B cell (primary cell): ENCODE results near the gene TEDC1. TPM values are rescaled to one million over a fixed set of nuclear protein-coding genes. Genes with fewer than 3 reads are reported as not detected.

Source experiments
- ATAC-seq: fragments of 200-7000 bp; cut with Tn5 transposase; one replicate; pipeline ENCODE4 v1.10.0; 2021; ENCODE audit warnings: low read depth, mild to moderate bottlenecking, moderate number of reproducible peaks, moderate library complexity
- CTCF ChIA-PET: fragments of 350-600 bp; sonication (Branson Sonifier 250); formaldehyde crosslinking; loops from one replicate; lab custom pipeline; 2021; ENCODE audit warnings: antibody characterized with exemption, inconsistent platforms; lab: Charles Lee
- POLR2A ChIA-PET: fragments of 350-600 bp; sonication (Branson Sonifier 250); formaldehyde crosslinking; loops from one replicate; lab custom pipeline; 2021; ENCODE audit warnings: antibody characterized with exemption; lab: Charles Lee
- DNase-seq: peaks from one replicate; pipeline ENCODE4 v3.0.0; 2013
- H2AFZ ChIP-seq: 2 replicates; pipeline ENCODE4 v1.6.1; 2012; ENCODE audit warnings: mild to moderate bottlenecking, low read depth, low read length; ENCODE audit not compliant: insufficient read depth, poor library complexity, severe bottlenecking
- H3K27ac ChIP-seq, 2 donors: 1 replicate in 1 of 2; 2 replicates in 1 of 2; pipeline ENCODE4 v1.5.1; 2012 to 2013; ENCODE audit warnings: low read length in 2 of 2, mild to moderate bottlenecking in 2 of 2, moderate library complexity in 1 of 2
- H3K27me3 ChIP-seq, 4 experiments: fragments of 200-600 bp in 1 of 4; sonication (generic) in 1 of 4; replicated peaks in 1 of 4; 1 replicate in 2 of 4; 2 replicates in 2 of 4; pipeline versions ENCODE4 v1.6.1 to v1.7.0; 2013 to 2016; ENCODE audit warnings: low read length in 3 of 4, mild to moderate bottlenecking in 2 of 4, mixed read lengths in 1 of 4, moderate library complexity in 1 of 4; ENCODE audit not compliant: insufficient read depth in 4 of 4, control insufficient read depth in 3 of 4; ENCODE audit errors: control extremely low read depth in 1 of 4
- H3K36me3 ChIP-seq, 2 experiments: replicated peaks in 1 of 2; 1 replicate in 1 of 2; 2 replicates in 1 of 2; pipeline versions ENCODE4 v1.6.1 to v1.7.1; 2013; ENCODE audit warnings: low read length in 1 of 2; ENCODE audit not compliant: insufficient read depth in 2 of 2, control insufficient read depth in 1 of 2; ENCODE audit errors: control extremely low read depth in 1 of 2, extremely low read depth in 1 of 2
- H3K4me1 ChIP-seq, 2 donors: fragments of 200-600 bp in 1 of 2; sonication (generic) in 1 of 2; 1 replicate in 1 of 2; 2 replicates in 1 of 2; pipeline versions ENCODE4 v1.5.1 to v1.6.1; 2013 to 2017; ENCODE audit warnings: low read length in 2 of 2; ENCODE audit not compliant: control insufficient read depth in 2 of 2, insufficient read depth in 2 of 2
- H3K4me2 ChIP-seq: replicated peaks from 2 replicates; pipeline ENCODE3; 2012; ENCODE audit warnings: mild to moderate bottlenecking, low read depth, low read length; ENCODE audit not compliant: poor library complexity, severe bottlenecking
- H3K4me3 ChIP-seq, 5 experiments: fragments of 200-600 bp in 1 of 5; sonication (generic) in 1 of 5; 1 replicate in 3 of 5; 2 replicates in 2 of 5; pipeline versions ENCODE4 v1.5.1 to v1.7.0; 2011 to 2016; ENCODE audit warnings: low read length in 4 of 5, mild to moderate bottlenecking in 4 of 5, low read depth in 2 of 5, control low read depth in 1 of 5, moderate library complexity in 1 of 5; ENCODE audit not compliant: insufficient read depth in 1 of 5; ENCODE audit errors: control extremely low read depth in 1 of 5, extremely low read depth in 1 of 5
- H3K79me2 ChIP-seq: fragments of 200-600 bp; sonication (generic); one replicate; pipeline ENCODE4 v1.6.0; 2016; ENCODE audit warnings: low read length; ENCODE audit not compliant: control insufficient read depth, insufficient read depth
- H3K9ac ChIP-seq: fragments of 200-600 bp; sonication (generic); 2 replicates; pipeline ENCODE4 v1.6.1; 2017; ENCODE audit warnings: mild to moderate bottlenecking, low read length, moderate library complexity
- H3K9me3 ChIP-seq, 3 donors: one replicate each; pipeline versions ENCODE4 v1.6.1 to v1.7.1; 2013; ENCODE audit warnings: low read length in 2 of 3; ENCODE audit not compliant: control insufficient read depth in 2 of 3, insufficient read depth in 1 of 3; ENCODE audit errors: control extremely low read depth in 1 of 3
- H4K20me1 ChIP-seq: 2 replicates; pipeline ENCODE4 v1.6.0; 2012; ENCODE audit warnings: mild to moderate bottlenecking, low read length; ENCODE audit not compliant: insufficient read depth, control insufficient read depth, poor library complexity, severe bottlenecking
- H3K27ac Mint-ChIP-seq: one replicate; pipeline ENCODE4 v1.8.0; 2021; ENCODE audit warnings: mixed read lengths
- H3K27me3 Mint-ChIP-seq: one replicate; pipeline ENCODE4 v1.8.0; 2021; ENCODE audit warnings: mixed read lengths
- H3K4me1 Mint-ChIP-seq: one replicate; pipeline ENCODE4 v1.8.0; 2021; ENCODE audit warnings: mixed read lengths
- H3K4me3 Mint-ChIP-seq: one replicate; pipeline ENCODE4 v1.8.0; 2021; ENCODE audit warnings: mixed read lengths
- H3K9me3 Mint-ChIP-seq: one replicate; pipeline ENCODE4 v1.8.0; 2022; ENCODE audit warnings: mixed read lengths; ENCODE audit not compliant: insufficient read depth
- CTCF ChIP-seq: fragments of 200-600 bp; IDR thresholded peaks from one replicate; pipeline ENCODE4 v1.8.0; 2022; ENCODE audit warnings: antibody characterized with exemption, mild to moderate bottlenecking
- EZH2 ChIP-seq: IDR thresholded peaks from 2 replicates; pipeline ENCODE4 v1.6.1; 2012; ENCODE audit warnings: borderline replicate concordance, low read depth, mild to moderate bottlenecking, moderate library complexity, low read length; ENCODE audit not compliant: insufficient read depth, poor library complexity, severe bottlenecking
- WGBS: methylation state at CpG from one replicate; pipeline ENCODE4 v1.1.5; 2013; ENCODE audit warnings: missing lambda C conversion rate; ENCODE audit not compliant: insufficient coverage; 5-methylcytosine and 5-hydroxymethylcytosine counted together
- intact Hi-C: fragments of 100-400 bp; cut with micrococcal nuclease; formaldehyde crosslinking; loops from one replicate; pipeline ENCODE4 v1.10.0; 2022
- polyA plus RNA-seq: library from polyadenylated mRNA; depleted of rRNA; stranded (reverse); fragments of >200 nt; gene quantifications from 2 replicates; pipeline ENCODE4 v1.2.3, GENCODE V29; 2012
- total RNA-seq, 2 donors: library from RNA; stranded (reverse); fragments of 120-200 nt in 1 of 2; gene quantifications; 1 replicate in 1 of 2; 2 replicates in 1 of 2; pipeline versions ENCODE4 v1.2.3 to v1.2.4, GENCODE V29; 2013 to 2022

The TEDC1 gene
- total and polyA plus RNA-seq, 2 donors (not counting 1 experiment from before 2014, with no cell fraction given), result 19.7 to 22.2 TPM

- no peaks in the 10 kb centered on the region for H3K27me3 Mint-ChIP-seq
- WGBS, result 92% methylated on average over 25 of the region's 26 CpGs
- ATAC-seq, result no peak
- POLR2A ChIA-PET, result no interaction called here
- no peak for DNase-seq
- Histone ChIP-seq H3K27ac (no peak overlapping the region), H3K4me2 (no peak overlapping the region), H3K36me3 (peaks cover 0 to 20% of the 10 kb centered on the region in 2 experiments), H4K20me1 (peaks cover 41% of the 10 kb centered on the region), H2AFZ (no peak overlapping the region), H3K9me3 (no peaks in the 10 kb centered on the region), H3K4me3 (no peak overlapping the region), H3K4me1 (no peaks in the 10 kb centered on the region), H3K9ac (no peak overlapping the region), H3K27me3 (no peaks in the 10 kb centered on the region), H3K79me2 (peaks cover 48% of the 10 kb centered on the region)
- no peak overlapping the region for H3K4me3 Mint-ChIP-seq
- no peak for TF ChIP-seq EZH2
- TF ChIP-seq CTCF, result no peak
- no peaks in the 10 kb centered on the region for H3K4me1 Mint-ChIP-seq
- no peaks in the 10 kb centered on the region for H3K9me3 Mint-ChIP-seq
- no peak overlapping the region for H3K27ac Mint-ChIP-seq
- CTCF ChIA-PET, result interaction anchor here (0.9 kb wide), 1 partner anchor 44 kb away, joined by 3 read pairs; no protein-coding TSS in a partner anchor
- intact Hi-C loops, result no loop called here
Measured at GRCh38 chr14:105445901-105446845, 44.9 kb upstream of the TEDC1 start.

- Histone ChIP-seq H2AFZ (no peak overlapping the region), H3K36me3 (peaks cover 0 to 22% of the 10 kb centered on the region in 2 experiments), H4K20me1 (peaks cover 41% of the 10 kb centered on the region), H3K9ac (no peak overlapping the region), H3K79me2 (peaks cover 44% of the 10 kb centered on the region), H3K4me1 (no peaks in the 10 kb centered on the region), H3K4me3 (no peak overlapping the region), H3K27ac (no peak overlapping the region), H3K9me3 (no peaks in the 10 kb centered on the region), H3K27me3 (no peaks in the 10 kb centered on the region), H3K4me2 (no peak overlapping the region)
- no peak for DNase-seq
- Mint-ChIP-seq H3K9me3 (no peaks in the 10 kb centered on the region), H3K27me3 (no peaks in the 10 kb centered on the region), H3K4me3 (no peak overlapping the region), H3K4me1 (no peaks in the 10 kb centered on the region), H3K27ac (no peak overlapping the region)
- intact Hi-C loops, result no loop called here
- no peak for TF ChIP-seq CTCF
- TF ChIP-seq EZH2, result no peak
- ATAC-seq, result no peak
- POLR2A ChIA-PET, result no interaction called here
- WGBS, result 90% methylated on average over 14 of the region's 14 CpGs
- CTCF ChIA-PET, result interaction anchor here (0.9 to 1.9 kb wide), 2 partner anchors 43 kb away, joined by 3 to 28 read pairs; no protein-coding TSS in a partner anchor
Measured at GRCh38 chr14:105446971-105447370, 44.1 kb upstream of the TEDC1 start.
